RPMI8226 (cell line): ENCODE data around the gene RPL29.
A peak's percentile ranks its signal among the peaks of the same experiment; 100 is the strongest.

Experiments used
- DNase-seq: peaks from one replicate; pipeline ENCODE4 v3.0.0-alpha.2; 2015

RPL29 gene

DNA sequence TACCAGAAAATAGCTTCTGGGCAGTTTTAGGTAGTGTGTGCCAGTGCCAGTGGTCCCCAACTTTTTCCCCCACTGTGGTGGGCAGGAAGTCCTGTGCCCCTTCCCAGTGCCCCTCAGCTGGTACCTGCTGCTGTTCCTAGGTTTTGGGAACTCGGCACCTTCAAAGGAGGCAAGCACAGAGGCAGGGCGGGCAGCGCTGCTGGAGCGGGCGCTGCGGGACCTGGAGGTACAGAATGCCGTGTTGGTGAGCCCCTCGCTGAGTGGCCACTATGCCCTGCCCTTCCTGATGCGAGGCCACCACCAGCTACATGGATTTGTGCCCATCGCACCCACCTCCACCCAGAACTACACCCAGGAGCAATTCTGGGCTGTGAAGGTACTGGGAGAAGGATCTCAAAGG lies 15.4 kb downstream of the RPL29 start:
- DNase-seq = no peak

DNA sequence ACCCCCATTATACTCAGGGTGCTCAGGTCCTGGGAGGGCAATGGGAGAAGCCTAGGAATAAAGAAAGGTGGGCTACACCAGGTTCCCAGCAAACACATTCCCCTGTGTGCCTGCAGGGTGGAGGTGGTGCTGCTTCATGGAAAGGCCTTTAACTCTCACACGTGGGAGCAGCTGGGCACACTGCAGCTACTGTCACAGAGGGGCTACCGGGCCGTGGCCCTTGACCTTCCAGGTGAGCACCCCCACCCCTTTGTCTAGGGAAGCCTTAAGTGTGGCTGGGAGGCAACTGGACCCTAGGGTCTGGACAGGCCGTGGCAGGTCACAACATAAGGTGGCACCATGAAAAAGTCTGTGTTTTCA lies 17.6 kb downstream of the RPL29 start:
- DNase-seq = no peak

DNA sequence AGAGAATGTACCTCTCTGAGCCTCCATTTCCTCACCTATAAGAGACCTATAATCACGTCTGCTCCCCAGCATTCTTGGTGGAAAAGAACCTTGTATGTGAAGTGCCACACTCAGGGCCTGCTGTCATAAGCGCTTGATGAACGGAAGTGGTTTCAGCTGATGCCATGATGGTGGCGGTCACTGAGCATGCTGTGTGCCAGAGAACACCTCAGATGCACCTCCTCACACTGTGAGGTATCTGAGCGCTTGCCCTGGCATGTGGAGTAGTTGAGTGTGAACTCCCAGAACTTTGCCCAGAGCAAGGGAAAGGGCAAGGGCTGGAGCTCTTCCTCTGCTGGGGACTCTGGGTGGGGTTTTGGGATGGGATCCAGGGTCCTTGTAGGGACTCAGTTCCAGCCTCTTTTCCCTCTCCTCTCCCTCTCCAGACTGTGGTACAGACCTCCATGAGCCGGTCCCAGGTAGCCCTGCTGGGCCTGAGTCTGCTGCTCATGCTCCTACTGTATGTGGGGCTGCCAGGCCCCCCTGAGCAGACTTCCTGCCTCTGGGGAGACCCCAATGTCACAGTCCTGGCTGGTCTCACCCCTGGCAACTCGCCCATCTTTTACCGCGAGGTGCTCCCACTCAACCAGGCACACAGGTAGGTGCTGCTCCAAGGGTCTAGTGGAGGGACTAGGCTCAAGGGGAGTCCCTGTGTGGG lies 18.1 kb downstream of the RPL29 start:
- no peak for DNase-seq

DNA sequence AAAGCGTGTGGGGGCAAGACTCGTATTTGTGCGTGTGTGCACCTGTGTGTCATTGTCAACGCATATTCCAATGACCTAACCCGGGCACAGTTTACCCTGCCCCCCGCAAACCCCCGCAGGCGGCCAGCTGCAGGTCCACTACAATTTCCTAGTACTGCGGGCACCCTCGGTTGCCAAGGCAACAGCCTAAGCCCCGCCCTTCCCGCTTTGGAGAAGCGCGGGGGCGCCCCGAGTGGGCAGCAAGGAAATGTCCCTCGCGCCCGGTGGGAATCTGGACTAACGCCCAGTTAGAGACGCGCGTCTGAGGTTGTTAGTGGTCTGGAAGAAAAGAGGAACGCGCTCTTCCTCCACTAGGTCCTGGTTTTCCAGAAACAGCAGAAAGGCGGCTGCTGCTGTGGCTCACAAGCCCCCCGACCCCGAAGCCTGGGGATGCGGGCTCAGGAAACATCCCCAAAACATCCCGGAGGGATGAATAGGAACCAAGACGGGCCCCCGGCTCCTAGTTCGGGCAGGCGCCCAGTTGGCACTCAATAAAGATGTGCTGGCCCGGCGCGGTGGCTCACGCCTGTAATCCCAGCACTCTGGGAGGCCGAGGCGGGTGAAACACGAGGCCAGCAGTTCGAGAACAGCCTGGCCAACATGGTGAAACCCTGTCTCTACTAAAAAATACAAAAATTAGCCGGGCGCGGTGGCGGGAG lies 19.7 kb downstream of the RPL29 start:
- DNase-seq = peak; percentile 47

DNA sequence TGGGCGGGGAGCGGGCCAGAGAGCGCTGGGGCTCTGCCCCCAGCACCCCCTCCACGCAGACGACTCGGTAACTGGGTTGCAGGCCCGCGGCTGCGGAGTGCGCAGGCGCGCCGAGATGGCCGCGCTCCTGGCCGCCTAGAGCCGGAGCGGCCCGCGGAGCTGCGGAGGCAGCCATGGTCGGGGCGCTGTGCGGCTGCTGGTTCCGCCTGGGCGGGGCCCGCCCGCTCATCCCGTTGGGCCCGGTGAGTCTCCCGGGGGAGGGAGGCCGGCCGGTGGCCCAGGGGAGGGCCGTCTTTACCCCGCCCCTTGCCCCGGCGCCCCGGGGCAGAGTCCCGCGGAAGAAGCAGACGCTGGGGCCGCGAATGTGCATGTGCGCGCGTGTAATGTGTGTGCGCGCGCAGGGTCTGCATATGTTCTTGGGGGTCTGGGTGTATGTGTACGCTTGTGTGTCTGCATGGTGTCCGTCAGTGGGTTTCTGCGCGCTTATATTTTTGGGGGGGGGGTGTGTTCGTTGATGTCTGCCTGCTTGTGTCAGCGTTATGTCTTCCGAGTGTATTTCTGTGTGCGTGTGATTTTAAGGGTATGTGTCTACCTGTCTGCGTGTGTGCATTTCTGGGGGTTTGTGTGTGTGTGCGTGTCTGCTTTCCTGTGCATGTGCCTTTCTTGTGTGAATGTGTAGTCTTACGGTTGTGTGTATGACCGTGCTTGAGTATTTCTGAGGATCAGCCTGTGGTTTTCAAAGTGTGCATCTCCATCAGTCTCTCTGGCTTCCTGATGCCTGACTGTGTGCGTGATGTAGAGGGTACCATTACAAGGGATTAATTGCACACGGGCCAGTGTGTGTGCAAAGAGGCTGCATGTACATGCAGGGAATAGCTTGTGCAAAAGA lies 20.5 kb downstream of the RPL29 start, which contains the start of gene ABHD14A:
ABHD14A (plus strand) TSS at position 102 of the 889 bp plus-strand sequence; CDS start at position 174, 72 bp downstream.
- DNase-seq = peak; percentile 82

DNA sequence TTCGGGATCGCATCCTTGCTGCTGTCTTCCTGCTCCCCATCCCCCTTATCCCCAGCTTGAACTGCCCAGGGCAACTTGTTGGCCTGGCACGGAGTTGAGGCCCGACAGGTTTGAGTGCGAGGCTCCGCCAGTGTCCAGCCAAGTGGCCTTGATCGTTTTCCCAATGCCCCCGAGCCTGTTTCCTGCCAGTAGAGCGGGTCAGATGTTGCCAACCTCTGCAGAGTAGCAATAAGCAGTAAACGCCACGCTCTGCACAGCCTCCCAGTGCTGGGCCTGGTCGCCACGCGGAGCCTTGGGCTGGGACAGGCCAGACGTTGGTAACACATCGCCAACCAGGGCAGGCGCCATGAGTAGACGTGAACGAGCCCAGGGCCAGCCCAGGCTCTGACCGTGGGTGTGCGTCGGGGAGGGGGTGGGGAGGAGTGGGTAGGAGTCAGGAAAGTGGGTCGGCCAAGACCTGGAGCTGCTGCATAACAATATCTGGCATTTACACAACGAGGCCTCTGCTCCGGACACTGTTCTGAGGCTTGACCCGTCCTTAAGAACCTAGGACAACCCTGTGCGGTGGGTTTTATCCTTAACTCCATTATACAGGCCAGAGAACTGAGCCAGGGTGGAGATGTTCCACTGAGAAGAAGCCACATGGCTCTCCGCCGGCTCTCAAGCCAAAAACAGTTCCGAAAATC lies 21.3 kb downstream of the RPL29 start:
- peak; percentile 58 for DNase-seq

DNA sequence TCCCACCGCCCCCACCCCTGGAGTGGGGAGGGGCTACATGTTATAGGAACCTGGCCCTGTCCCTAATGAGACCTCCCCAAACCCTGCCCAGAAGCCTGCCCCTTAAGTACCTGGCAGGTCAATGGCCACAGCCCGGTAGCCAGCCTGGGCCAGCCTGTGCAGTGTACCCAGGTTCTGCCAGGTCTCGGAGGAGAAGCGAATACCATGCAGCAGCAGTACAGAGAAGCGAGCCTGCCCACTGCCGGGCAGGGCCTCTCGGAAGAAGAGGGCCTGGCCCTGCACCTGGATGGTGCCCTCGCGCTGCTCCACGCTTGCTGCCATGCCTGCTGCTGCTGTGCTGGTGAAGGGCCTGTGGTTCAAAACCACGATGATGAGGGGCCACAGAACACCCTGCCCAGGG lies 24.3 kb downstream of the RPL29 start:
- DNase-seq = no peak

DNA sequence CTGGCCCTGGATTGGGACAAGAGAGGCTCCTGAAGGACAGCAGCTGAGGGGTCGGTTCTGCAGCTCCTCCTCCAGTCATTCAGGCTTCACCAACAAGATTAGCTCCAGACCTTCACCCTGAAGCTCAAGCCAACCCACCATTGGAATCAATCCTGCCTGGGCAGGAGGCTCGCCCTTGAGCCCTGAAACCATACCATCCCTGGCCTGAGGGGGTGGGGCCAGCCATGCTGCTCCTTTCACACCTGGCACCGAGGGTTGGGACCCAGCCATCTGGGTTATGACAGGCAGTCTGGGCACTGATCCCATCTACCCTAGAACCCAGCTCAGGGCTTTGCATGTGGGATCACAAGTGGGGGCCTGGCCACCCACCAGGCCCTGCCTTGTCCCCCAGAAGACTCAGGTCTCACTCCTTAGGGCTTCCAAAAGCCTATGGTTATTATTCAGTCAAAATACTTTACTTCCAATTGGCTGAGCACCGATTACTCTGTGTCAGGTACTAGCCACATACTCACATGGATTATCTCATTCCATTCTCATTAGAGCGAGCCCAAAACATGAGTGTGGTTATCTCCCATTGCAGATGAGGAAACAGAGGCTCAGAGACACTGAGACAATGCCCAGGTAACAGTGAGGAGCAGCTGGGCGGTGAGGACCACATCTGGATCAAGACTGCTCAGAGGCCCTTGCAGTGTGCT lies 24.9 kb downstream of the RPL29 start:
- peak; percentile 79 for DNase-seq

DNA sequence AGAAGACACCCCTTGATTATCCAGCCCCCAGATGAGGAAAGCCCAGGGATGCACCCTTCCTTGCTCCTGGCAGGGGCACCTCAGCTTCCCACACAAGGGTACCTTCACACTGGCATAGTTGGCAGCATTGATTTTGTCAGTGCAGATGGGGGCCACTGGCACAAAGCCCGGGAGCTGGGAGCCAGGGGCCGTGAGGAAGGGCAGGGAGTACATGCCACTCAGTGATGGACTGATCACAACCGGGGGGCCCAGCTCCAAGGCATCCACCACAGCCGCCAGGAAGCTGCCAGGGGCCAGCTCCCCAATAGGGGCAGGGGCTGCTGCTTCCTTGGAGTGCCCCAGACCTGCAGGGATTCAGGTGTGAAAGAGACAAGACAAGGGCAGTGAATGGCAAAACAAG lies 25.9 kb downstream of the RPL29 start:
- DNase-seq = no peak

DNA sequence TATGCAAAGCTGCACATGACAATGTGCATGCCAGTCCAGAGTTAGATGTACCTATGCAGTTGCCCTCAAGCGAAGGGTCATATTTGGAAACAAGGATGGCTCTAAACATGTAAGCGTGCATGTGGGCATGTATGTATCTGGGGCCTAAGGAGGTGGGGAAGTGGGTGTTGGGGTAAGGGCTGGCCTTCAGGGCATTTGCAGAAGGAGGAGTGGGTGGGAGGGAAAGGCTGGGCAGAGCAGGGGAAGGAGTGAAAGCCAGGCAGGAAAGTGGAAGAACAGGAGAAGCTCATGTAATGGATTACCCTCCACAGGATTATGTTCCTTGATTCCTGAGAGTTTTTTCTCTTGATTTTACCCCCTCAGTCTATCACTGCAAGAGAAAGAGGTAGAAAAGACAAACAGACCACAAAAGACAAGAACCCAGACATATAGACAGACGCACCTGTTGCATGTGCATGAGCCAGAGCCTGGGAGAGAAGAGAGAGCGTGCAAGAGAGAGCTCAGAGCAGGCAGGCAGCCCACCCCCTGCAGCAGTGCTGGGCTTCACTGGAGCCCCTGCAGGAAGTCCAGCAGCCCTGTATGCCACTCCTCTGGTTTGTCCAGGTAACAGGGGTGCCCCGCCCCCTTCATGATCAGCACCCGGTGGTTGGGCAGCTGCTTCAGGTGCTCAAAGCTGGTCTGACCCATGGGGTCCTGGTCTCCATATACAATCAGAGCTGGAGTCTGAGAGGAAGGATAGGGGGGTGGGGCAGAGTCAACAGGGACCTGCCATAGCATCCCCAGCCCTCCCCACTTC lies 26.6 kb downstream of the RPL29 start:
- no peak for DNase-seq

DNA sequence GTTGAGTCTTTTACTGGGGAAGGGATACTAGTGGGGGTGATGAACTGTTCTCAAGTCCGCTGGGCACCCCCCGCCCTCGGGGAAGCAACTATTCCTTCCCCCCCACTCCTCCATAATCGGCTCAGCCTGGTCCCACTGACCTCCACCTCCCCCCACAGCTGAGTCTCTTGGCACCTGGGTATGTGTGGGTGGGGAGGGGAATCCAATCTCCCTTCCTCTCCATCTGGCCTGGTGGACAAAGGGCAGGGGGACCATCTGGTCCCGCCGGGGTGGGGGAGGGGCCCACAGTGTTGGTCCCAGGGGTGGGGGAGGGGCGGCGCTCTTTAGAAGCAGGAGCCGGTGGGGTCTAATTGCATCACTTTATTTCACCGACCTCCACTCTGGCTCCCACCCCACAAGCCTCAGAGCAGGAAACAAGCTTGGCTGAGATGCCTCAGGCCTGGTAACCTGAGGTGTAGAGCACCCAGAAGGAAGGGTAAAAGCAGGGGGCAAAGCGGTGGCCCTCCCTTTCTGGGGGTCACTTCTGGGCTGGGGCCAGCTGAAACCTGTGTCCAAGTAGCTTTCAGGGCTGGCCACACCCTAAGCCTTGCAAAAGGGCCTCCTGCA lies 27.4 kb downstream of the RPL29 start:
- no peak for DNase-seq

DNA sequence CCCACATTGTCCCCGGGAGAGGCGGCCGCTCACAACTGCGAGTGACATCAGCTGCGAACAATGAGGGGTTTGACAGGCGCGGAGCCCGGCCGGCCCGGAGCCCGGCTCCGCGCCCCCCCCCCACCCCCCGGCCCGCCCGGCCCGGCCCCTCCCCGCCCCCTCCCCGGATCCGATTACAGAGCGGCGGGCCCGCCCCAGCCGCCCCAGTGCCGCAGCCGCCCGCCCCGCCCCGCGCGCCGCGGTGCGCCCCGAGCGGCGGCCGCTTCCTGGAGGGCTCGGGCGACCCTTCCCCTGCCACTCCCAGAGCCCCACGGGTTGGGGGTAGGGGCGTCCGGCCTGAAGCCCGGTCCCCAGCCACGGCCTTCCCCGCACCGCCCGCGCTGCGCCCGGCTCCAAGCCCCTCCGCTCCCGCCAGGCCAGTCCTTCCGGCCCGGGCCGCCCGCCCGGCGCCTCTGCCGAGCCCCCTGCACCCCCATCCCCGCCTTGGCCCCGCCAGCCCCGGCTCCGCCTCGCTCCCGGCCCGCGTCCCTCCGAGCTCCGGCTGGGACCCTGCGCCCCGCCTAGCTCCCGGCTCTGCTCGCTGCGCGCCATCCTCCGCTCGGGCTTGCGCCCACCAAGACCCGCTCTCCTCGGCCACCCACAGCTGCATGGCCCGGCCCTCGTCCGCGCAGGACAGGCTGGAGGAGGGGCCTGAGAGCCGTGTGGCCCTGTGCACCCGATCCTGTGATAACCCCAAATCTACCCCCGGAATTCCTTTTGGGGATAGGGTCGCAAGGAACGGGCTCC lies 28.1 kb downstream of the RPL29 start, which contains the start of gene PCBP4:
PCBP4 (minus strand) TSS at position 71 of the 786 bp plus-strand sequence. CDS start 6,214 bp downstream, outside the sequence.
- peak; percentile 48 for DNase-seq

DNA sequence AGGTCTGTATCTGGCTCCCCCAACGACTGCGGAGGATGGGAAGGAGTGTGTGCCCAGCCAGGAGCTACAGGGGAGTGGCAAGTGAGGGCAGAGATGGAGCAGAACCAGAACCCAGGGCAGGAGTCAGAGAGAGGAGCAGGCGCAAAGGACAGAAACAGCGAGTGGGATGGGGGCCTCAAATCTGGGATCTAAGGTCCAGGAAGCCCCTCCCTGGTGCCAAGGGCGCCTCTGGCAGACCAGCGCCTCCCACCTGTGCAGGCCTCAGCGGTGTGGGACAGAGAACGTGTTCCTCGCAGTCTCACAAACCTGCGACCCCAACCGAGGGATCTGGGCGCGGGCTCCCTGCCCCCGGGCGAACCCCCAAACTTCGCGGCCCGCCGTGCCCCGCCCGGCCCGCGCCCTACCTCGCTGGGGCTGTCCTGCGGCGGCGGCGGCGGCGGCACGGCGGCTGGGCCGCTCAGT lies 28.7 kb downstream of the RPL29 start:
- no peak for DNase-seq

DNA sequence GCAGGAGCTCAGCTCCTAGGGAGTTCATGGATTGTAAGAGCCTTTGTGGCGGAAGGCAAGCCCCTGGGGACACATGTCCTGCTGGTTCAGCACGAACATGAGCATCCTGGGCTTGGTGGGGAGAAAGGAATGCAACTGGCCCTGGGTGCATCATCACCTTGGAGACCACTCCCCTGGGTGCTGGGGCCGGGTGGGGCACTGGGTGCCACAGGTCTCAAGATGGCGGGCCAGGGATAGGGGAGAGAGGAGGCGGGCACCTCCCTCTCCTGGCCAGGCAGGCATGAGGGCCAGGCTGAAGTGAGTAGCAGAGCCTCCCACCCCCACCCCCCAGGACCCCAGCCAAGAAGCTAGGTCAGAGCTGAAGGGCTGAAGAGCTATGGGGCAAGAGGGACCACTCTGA lies 29.2 kb downstream of the RPL29 start:
- no peak for DNase-seq

DNA sequence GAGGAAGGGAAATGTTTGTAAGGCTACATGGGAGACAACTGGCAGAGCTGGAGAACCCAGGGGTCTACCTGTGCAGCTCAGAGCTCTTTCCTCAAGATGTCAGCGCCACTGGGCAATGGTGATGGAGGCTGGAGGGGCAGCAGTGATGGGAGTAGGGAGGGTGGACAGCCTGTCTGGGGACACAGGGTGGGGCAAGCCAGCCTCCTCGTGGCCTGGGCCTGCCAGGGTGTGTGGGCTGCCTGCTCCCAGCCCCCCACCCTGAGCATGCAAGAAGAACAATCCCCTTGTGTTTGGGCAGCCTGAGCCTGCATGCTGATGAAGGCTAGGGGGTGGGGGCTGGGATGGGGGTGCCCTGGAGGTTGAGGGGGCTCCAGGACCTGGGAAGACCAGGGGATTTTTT lies 29.7 kb downstream of the RPL29 start:
- no peak for DNase-seq

DNA sequence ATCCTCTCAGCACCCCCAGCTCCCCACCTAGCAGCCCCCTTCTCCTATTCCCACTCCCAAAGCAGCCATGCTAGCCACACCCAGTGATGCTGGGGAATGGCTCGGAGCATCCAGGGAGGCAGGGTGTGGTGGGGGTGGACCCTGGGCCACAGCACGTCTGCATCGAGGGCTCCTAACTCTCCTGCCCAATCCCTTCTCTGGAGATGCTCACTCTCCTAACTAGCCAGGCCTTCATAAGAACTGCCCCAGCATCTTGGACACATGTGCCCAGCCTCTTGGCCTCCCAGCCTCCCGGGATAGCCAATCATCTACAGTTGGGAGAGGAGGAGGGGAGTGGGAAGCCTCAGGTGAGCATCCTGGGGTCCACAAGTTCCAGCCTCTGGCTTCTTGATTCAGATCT lies 31.2 kb downstream of the RPL29 start:
- DNase-seq = no peak

DNA sequence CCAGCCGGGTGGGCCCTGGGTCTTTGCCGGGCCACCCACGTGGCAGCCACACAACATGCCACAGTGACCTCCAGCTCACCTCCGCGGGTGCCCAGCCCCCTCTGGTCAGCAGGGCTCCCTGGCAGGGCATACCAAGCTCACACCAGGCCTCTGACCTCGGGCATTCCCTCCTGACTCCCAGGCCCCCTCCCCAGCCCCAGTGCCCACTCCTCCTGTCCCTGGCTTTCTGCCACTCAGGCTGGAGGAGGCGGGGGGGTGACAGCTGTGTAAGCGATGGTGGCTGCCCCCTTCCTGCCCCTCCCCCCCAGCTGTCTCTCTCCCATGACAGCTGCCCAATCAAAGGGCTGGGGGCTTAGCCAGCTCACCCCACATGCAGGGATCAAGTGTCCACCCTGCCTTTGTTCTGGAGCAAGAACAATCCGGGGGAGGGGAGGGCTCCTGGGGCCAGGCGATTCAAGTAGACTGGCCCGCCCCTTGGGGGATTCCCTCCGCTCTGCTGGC lies 31.7 kb downstream of the RPL29 start:
- DNase-seq = no peak

DNA sequence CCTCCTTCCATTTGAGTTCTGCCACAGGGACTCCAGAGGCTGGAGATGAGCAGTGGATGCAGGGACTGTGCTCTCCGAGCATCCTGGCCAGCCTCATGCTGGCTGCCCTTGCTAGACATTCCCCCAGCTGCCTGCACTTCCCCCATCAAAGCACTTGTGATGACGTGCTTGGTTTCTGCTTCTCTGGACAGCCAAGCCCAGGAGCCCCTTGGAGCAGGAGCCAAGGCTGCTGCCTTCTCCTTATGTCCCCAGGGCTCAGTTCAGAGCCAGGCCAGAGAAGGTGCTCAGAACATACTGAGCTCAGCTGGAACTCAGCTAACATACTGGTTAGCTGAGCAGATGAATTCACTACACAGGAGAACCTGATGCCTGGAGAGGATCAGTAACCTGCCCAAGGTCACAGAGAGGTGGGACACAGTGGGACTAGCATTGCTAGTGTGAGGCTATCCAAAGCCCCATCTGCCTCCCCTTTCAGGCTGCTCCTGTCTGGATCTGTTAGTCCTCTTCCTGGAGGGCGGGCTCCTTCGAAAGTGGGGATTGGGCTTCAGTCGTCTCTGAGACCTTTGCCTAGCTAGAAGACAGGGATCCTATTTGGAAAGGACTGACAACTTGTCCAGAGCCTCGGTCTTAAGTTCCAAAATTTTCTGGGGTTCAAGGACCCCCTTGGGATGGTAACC lies 32.7 kb downstream of the RPL29 start:
- DNase-seq = no peak
